Measurements from ENCODE around the gene GPM6B.

GPM6B gene

GRCh38 chrX:13837290-13837745 lies 20.4 kb upstream of the GPM6B start:
- CTCF ChIA-PET = no interaction called here
- POLR2A ChIA-PET = interaction anchor here (1.5 kb wide), 1 partner anchor 192 kb away, joined by 4 read pairs; the partner anchor contains the start of gene GEMIN8
- TF ChIP-seq CTBP1 (IDR thresholded peaks at IDR 0.05; ENCODE audit: borderline replicate concordance) (no peak), BHLHE40 (IDR thresholded peaks at IDR 0.05; ENCODE audit: borderline replicate concordance) (no peak), SUZ12 (IDR thresholded peaks at IDR 0.05) (no peak), HDGF (IDR thresholded peaks at IDR 0.05; ENCODE audit: borderline replicate concordance) (no peak), ARNT (IDR thresholded peaks at IDR 0.05) (no peak), FOXA1 (IDR thresholded peaks at IDR 0.05) (no peak), ELF4 (IDR thresholded peaks at IDR 0.05) (no peak), L3MBTL2 (conservative IDR thresholded peaks at IDR 0.05) (no peak), ZNF384 (IDR thresholded peaks at IDR 0.05) (no peak), LEF1 (IDR thresholded peaks at IDR 0.05; ENCODE audit: borderline replicate concordance) (no peak), TARDBP (IDR thresholded peaks at IDR 0.05) (no peak), SP1 (IDR thresholded peaks at IDR 0.05) (no peak), FOXM1 (IDR thresholded peaks at IDR 0.05; ENCODE audit: borderline replicate concordance) (no peak), FOXK2 (IDR thresholded peaks at IDR 0.05) (no peak), PKNOX1 (IDR thresholded peaks at IDR 0.05) (no peak), NFRKB (IDR thresholded peaks at IDR 0.05) (no peak)
- DNase-seq (ENCODE audit: extremely low spot score) = peak; percentile 23

DNA sequence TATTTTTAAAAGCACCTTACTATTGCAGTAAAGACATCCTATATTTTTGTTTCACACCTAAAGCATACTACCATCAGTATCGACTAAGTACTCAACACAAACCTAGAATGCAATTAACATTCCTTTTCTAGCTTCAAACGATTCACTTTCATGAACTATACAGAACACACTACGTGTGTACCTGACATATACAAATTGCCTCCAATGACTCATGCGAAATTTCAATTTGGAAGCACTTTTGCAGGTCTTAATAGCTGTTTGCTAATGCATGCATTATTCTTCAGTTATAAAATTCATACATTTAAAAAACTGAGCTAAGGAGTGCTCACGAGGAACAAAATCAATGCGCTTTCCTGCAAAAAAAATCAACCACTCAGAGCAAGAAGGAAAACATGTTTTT lies 19.7 kb upstream of the GPM6B start:
- ChIA-PET POLR2A (interaction anchor here (1.5 kb wide), 1 partner anchor 193 kb away, joined by 4 read pairs; the partner anchor contains the start of gene GEMIN8), CTCF (no interaction called here)
- DNase-seq (ENCODE audit: extremely low spot score) = no peak
- no peak for TF ChIP-seq FOXM1 (IDR thresholded peaks at IDR 0.05; ENCODE audit: borderline replicate concordance)
- peak; percentile 76 for TF ChIP-seq PKNOX1 (IDR thresholded peaks at IDR 0.05)
- no peak for TF ChIP-seq BHLHE40 (IDR thresholded peaks at IDR 0.05; ENCODE audit: borderline replicate concordance)
- no peak for TF ChIP-seq FOXK2 (IDR thresholded peaks at IDR 0.05)

- no peak for DNase-seq (ENCODE audit: extremely low spot score)
- CTCF ChIA-PET = no interaction called here
- TF ChIP-seq PKNOX1 (IDR thresholded peaks at IDR 0.05) (no peak), ELF4 (IDR thresholded peaks at IDR 0.05) (no peak), CTBP1 (IDR thresholded peaks at IDR 0.05; ENCODE audit: borderline replicate concordance) (no peak), SUZ12 (IDR thresholded peaks at IDR 0.05) (no peak), SP1 (IDR thresholded peaks at IDR 0.05) (no peak), FOXK2 (IDR thresholded peaks at IDR 0.05) (no peak), BHLHE40 (IDR thresholded peaks at IDR 0.05; ENCODE audit: borderline replicate concordance) (no peak), NFRKB (IDR thresholded peaks at IDR 0.05) (no peak), L3MBTL2 (conservative IDR thresholded peaks at IDR 0.05) (no peak), LEF1 (IDR thresholded peaks at IDR 0.05; ENCODE audit: borderline replicate concordance) (no peak), FOXM1 (IDR thresholded peaks at IDR 0.05; ENCODE audit: borderline replicate concordance) (no peak), FOXA1 (IDR thresholded peaks at IDR 0.05) (no peak), TARDBP (IDR thresholded peaks at IDR 0.05) (no peak), ZNF384 (IDR thresholded peaks at IDR 0.05) (no peak), HDGF (IDR thresholded peaks at IDR 0.05; ENCODE audit: borderline replicate concordance) (no peak)
- POLR2A ChIA-PET = no interaction called here
Observed at GRCh38 chrX:13835825-13836224, 18.9 kb upstream of the GPM6B start.

GRCh38 chrX:13834355-13834754 lies 17.5 kb upstream of the GPM6B start:
- no peak for TF ChIP-seq FOXK2 (IDR thresholded peaks at IDR 0.05)
- no peak for TF ChIP-seq ELF4 (IDR thresholded peaks at IDR 0.05)
- TF ChIP-seq ZNF384 (IDR thresholded peaks at IDR 0.05) = no peak
- TF ChIP-seq ARNT (IDR thresholded peaks at IDR 0.05) = no peak
- peak; percentile 88 for TF ChIP-seq PKNOX1 (IDR thresholded peaks at IDR 0.05)
- no peak for TF ChIP-seq TARDBP (IDR thresholded peaks at IDR 0.05)
- TF ChIP-seq CTBP1 (IDR thresholded peaks at IDR 0.05; ENCODE audit: borderline replicate concordance) = peak; percentile 41; the same call in 1 of the 2 replicates
- POLR2A ChIA-PET = no interaction called here
- no peak for DNase-seq (ENCODE audit: extremely low spot score)
- CTCF ChIA-PET = no interaction called here

DNA sequence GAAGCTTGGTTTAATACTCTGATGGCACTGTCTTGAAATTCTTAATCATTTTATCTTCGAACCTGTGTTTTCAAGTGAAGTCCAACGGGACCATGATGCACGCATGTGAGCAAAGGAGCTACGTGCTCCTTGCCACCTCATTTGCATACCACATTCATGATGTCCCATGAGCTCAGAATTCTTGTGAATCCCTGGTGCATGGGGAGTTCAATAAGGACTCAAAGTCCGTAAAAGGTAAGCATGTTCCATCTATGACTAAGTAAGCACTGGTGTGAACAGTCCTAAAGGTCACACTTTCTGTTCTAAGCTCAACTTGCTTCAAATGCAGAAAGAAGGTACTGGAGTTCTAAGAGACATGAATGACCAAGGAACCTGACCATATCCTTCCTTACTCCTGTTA lies 13.1 kb upstream of the GPM6B start:
- ChIA-PET POLR2A (interaction anchor here (0.6 kb wide), 1 partner anchor 1008 kb away, joined by 3 read pairs; no protein-coding TSS in a partner anchor), CTCF (no interaction called here)
- no peak for TF ChIP-seq L3MBTL2 (conservative IDR thresholded peaks at IDR 0.05)
- no peak for TF ChIP-seq NFRKB (IDR thresholded peaks at IDR 0.05)
- TF ChIP-seq BHLHE40 (IDR thresholded peaks at IDR 0.05; ENCODE audit: borderline replicate concordance) = no peak
- no peak for TF ChIP-seq PKNOX1 (IDR thresholded peaks at IDR 0.05)
- TF ChIP-seq SUZ12 (IDR thresholded peaks at IDR 0.05) = no peak
- no peak for TF ChIP-seq FOXM1 (IDR thresholded peaks at IDR 0.05; ENCODE audit: borderline replicate concordance)
- no peak for TF ChIP-seq ARNT (IDR thresholded peaks at IDR 0.05)
- no peak for TF ChIP-seq HDGF (IDR thresholded peaks at IDR 0.05; ENCODE audit: borderline replicate concordance)
- no peak for TF ChIP-seq CTBP1 (IDR thresholded peaks at IDR 0.05; ENCODE audit: borderline replicate concordance)
- TF ChIP-seq SP1 (IDR thresholded peaks at IDR 0.05) = no peak
- TF ChIP-seq ELF4 (IDR thresholded peaks at IDR 0.05) = no peak
- TF ChIP-seq ZNF384 (IDR thresholded peaks at IDR 0.05) = no peak
- no peak for TF ChIP-seq FOXA1 (IDR thresholded peaks at IDR 0.05)
- DNase-seq (ENCODE audit: extremely low spot score) = no peak
